Measurements from ENCODE around the gene MYBPC2.
"Not testable (repeated sequence)": the region's sequence is repeated elsewhere in the genome, so short reads cannot be mapped to it uniquely, and the experiment has no call there.

The MYBPC2 gene

GRCh38 chr19:50459638-50460037 is 26.9 kb downstream of the MYBPC2 start:
- DNase-seq (ENCODE audit: low spot score): no peak

GRCh38 chr19:50460161-50460765 is 27.6 kb downstream of the MYBPC2 start:
- no peak for DNase-seq (ENCODE audit: low spot score)

DNA sequence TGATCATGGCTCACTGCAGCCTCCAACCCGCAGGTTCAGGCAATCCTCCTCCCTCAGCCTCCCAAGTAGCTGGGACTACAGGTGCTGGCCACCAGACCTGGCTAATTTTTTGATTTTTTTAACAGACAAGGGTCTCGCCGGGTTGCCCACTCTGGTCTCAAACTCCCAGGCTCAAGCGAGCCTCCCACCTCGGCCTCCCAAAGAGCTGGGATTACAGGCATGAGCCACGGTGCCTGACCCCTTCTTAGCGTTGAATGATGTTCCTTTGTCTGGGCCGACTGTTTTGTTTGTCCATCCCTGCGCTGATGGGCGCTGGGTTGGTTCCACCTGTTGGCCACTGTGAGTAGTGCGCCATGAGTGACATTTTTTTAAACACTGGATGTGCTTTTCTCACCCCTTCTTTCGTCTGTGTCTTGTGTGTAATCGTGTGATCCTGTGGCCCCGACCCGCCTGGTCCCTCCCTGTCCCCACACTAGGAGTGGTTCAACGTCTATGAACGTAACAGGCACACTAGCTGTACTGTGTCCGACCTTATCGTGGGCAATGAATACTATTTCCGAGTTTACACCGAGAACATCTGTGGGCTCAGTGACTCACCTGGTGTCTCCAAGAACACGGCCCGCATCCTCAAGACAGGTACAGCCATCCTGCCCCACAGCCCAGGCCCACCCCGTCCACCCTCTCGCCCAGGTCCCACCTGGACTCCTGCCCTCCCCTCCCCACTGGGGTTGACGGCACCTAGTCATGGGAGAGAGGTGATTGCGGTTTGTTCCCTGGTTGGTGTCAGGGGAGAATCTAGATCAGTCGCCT is 28.6 kb downstream of the MYBPC2 start:
- DNase-seq (ENCODE audit: low spot score): peak; percentile 58

GRCh38 chr19:50462970-50463369 is 30.3 kb downstream of the MYBPC2 start:
- DNase-seq (ENCODE audit: low spot score): no peak

- DNase-seq (ENCODE audit: low spot score): no peak
Measured at GRCh38 chr19:50464348-50464747, 31.7 kb downstream of the MYBPC2 start.

DNA sequence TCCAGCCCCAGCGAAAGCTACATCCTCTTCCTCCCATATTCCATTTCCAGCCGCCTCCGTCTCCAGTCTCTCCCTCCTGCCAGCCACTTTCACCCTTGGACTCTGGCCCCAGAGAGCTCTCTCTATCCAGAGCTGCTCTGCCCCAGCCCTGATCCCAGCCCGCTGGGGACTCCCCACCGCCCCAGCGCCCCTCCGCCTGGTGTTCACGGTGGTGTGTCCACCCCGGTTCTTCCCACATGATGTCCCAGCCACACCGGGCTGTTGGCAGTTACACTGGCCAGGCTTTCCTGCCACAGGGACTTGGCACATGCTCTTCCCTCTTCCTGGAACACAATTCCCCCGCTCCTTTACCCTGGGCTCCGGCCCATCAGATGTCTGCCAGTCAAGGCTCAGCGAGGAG is 32.3 kb downstream of the MYBPC2 start:
- no peak for DNase-seq (ENCODE audit: low spot score)

GRCh38 chr19:50465986-50466705 is 33.5 kb downstream of the MYBPC2 start:
- no peak for DNase-seq (ENCODE audit: low spot score)

DNA sequence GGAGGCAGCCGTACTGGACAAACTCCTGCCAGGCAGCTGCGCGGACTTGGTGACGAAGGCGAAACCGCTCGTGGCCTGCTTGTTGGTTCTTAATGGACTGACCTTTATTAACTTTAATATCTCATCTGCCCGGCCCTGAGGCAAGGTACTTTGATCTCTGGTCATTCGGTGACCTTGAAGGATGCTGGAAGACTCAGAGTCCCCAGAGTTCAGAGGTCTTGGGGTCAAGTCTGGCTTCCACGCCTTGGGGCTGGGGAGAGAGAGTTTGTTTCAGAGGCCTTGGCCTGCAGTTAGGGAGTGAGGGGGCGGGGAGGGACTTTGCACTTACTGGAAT is 34.0 kb downstream of the MYBPC2 start:
- no peak for DNase-seq (ENCODE audit: low spot score)

DNA sequence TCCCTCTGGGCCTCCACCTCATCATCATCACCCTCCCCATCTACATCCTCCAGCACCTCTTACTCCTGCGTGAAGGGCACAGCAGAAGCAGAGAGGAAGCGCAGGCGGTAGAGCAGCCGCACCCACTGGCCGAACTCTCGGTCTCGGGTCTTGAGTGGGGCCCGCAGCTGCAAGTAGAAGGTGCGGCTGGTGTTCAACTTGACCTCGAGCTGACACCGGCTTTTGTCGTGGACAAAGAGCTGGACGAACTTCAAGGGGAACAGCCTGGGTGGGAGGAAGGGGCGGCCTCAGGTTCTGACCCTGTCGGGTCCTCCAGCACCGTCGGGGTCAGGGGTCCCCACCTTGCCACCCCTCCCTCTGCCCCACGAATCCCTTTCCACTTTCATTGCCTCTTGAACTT is 34.9 kb downstream of the MYBPC2 start:
- DNase-seq (ENCODE audit: low spot score): no peak

- no peak for DNase-seq (ENCODE audit: low spot score)
Measured at GRCh38 chr19:50468818-50469217, 36.1 kb downstream of the MYBPC2 start.

GRCh38 chr19:50473336-50473735 is 40.6 kb downstream of the MYBPC2 start:
- not testable (repeated sequence) for DNase-seq (ENCODE audit: low spot score)

DNA sequence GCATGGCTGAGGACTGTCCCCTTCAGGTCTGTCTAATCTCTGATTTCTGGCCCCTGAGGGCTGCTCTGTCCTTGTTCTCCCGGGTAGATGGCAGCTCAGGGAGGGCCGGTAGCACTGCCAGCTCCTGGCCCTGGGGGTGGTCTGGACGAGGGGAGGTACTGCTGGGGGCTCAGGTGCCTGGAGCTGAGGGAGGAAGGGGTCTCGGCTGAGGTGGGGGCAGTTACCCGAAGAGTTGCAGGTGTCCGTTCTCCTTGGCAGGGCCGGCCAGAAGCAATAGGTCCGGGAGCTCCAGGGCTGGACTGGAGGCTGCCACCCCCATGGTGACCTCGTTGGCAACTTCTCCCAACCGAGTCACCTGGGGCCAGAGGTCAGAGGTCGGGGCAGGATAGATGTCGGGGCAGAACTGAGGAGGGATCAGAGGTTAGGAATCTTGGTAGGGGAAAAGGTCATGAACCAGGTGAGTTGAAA is 42.4 kb downstream of the MYBPC2 start:
- DNase-seq (ENCODE audit: low spot score): no peak

DNA sequence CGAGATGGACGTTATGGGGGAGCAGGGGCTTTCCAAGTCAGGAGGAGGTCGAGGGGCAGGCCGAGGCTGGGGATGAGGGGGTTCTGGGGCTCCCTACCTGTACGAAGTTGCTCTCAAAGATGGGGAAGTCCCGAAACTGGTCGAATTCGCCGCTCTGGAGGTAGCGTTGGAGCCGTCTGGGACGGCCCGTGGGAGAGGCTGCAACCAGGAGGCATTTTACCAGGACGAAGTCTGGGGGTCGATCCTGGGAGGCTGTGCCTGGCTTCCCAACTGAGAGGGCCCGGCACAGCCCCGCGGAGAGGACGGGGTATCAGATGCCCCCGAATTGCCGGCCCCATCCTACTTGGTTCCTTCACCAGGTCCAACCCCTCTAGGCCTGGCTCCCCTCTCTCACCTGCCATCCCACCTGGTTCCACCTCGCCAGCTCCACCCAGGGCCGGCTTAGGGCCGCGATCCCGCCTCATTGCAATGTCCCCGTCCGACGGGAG is 43.1 kb downstream of the MYBPC2 start:
- no peak for DNase-seq (ENCODE audit: low spot score)

DNA sequence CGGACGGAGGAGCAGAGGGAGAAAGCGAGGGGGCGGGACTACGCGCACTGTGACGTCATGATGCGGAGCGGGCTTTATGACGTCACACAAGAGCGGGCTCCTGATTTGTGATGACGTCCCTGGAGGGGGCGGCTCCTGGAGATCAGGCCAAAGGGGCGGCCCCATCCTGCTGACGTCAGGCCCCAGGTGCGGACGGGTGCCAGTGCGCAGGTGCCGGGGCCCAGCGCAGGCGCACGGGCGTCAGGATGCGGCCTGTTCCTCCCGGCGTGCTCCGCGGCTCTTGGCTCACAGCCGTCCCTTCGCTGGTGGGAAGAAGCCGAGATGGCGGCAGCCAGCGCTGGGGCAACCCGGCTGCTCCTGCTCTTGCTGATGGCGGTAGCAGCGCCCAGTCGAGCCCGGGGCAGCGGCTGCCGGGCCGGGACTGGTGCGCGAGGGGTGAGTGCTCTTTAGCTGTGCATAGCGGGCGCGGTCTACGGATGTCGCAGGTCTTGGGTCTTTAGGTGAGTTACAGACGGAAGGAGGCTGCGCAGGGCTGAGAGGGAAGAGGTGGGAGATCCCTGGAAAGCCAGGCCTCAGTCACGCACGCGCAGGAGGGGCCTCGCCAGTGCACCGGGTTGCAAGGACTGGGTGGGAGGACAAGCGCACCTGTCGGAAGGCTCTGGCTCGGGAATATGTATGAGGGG is 43.7 kb downstream of the MYBPC2 start, which contains the start of the genes EMC10 and GARIN5A:
Gene EMC10, plus strand, starts transcription at position 284 of the 683 bp plus-strand sequence. Its CDS starts 38 bp downstream, at position 322.
Gene GARIN5A, minus strand, starts transcription at position 625 of the 683 bp plus-strand sequence. Its CDS starts 460 bp downstream, at position 165.
- peak; percentile 78 for DNase-seq (ENCODE audit: low spot score)

DNA sequence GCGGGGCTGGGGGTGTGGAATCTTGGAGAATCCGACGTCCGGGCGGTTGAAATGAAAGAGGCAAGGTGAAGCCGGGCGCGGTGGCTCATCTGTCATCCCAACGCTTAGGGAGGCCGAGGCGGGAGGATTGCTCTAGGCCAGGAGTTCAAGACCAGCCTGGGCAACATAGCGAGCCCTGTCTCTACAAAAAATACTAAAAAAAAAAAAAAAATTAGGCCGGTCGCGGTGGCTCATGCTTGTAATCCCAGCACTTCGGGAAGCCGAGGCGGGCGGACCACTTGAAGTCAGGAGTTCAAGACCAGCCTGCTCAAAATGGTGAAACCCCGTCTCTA is 44.2 kb downstream of the MYBPC2 start:
- DNase-seq (ENCODE audit: low spot score): no peak

- no peak for DNase-seq (ENCODE audit: low spot score)
Measured at GRCh38 chr19:50477751-50478515, 45.2 kb downstream of the MYBPC2 start.

DNA sequence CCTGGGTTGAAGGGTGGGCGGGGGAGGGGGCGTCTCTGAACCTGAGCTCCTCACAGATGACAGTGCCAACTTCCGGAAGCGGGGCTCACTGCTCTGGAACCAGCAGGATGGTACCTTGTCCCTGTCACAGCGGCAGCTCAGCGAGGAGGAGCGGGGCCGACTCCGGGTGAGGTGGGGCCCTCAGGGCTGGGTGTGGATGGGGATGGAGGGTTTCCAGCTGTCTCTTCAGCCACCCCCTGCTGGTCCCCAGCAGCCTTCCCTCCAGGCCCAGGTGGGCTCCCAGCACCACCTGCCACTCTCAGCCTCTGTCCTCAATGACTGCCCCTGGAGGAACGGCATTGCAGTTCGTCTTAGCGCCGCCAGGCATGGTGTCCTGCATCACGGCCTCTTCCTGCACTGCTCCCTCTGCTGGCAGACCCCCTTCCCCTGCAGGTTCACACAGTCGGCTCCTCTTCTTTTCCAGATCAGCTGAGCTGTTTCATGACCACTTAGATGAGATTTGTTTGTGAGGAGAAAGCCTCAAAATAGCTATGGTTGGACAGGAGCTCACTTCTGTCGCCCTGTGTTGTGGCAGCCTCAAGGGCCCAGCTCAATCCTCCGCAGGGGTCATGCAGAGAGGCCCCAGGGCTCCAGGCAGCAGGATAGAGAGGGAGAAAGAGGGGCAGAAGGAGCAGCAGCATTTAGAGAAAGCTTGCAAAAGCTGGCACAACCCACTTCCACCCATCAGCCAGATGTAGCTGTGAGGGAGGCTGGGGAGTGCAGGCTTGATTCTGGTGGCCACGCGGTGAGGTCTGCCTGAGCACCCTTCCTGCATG is 46.4 kb downstream of the MYBPC2 start:
- no peak for DNase-seq (ENCODE audit: low spot score)

- DNase-seq (ENCODE audit: low spot score): no peak
Measured at GRCh38 chr19:50479761-50480251, 47.1 kb downstream of the MYBPC2 start.

GRCh38 chr19:50480281-50481111 is 47.8 kb downstream of the MYBPC2 start:
- no peak for DNase-seq (ENCODE audit: low spot score)
